Stimulated activated CD4-positive, alpha-beta T cell treated with anti-CD3 and anti-CD28 coated beads, Interleukin-4, amount 100 ng/mL, for 48 hours (primary cell): ENCODE results near the gene CTNNBIP1.
"Not testable (repeated sequence)": the region's sequence is repeated elsewhere in the genome, so short reads cannot be mapped to it uniquely, and the experiment has no call there.

ENCODE experiments used
- DNase-seq, 2 donors: peaks; one replicate each; pipeline ENCODE4 v3.0.0-alpha.2; 2020; ENCODE audit warnings: low read depth in 2 of 2

The CTNNBIP1 gene

DNA sequence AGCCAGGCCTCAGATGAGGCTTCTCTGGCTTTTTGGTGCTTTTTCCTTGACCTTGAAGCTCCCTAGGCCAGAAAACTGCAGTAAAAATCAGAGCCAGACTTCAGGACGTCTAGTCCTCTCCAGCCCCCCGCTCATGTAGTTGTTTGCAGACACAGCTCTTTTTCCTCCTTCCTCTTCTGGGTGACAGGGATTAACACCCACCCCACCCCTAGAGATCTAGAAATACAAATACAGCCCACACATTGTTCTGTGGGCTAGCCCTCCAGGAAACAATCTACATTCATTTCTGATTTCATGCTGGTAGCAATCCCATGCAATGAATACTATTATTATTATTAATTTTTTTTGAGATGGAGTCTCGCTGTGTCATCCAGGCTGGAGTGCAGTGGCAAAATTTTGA, 76.4 kb downstream of the CTNNBIP1 start:
- DNase-seq: no peak

GRCh38 chr1:9827558-9828185, 82.4 kb downstream of the CTNNBIP1 start:
- DNase-seq: no peak

DNA sequence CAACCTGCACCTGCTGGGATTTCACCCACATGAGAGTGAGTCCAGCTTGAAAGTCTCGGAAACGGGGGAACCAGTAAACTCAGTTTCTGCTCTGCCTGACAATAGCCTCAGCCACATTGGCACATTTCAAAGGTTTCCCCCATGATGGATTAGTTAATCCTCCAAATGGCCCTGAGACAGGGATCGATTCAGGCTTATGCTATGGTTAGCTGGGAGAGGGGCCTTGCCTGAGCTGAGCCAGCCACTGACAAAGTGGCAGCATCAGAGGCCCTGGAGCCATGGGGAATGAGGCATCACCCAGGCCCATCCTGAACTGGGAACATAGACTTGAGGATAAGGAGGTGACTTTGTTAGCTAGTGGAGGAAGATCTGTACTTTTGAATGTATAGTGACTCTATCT, 83.5 kb downstream of the CTNNBIP1 start:
- no peak for DNase-seq

DNA sequence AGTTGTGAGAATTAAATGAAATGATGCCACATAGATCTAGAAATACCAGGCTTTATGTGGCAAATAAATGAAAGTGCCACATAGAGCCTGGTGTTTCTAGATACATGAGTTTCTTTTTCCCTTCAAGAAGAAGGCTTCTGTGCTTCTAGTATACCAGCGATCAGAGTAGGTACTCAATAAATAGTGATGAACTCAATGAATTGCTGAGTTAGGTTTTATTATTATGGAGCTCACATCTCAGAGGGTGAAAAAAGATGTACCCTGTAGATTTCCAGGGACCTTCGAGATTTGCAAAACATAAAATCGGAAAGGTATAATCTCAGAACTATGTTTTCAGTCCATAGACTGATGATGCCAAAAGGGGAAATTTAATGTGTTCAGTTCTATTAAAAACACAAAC, 84.0 kb downstream of the CTNNBIP1 start:
- no peak for DNase-seq

- DNase-seq: no peak
Measured at GRCh38 chr1:9825093-9826074, 84.7 kb downstream of the CTNNBIP1 start.

- no peak for DNase-seq
Measured at GRCh38 chr1:9824702-9825089, 85.4 kb downstream of the CTNNBIP1 start.

DNA sequence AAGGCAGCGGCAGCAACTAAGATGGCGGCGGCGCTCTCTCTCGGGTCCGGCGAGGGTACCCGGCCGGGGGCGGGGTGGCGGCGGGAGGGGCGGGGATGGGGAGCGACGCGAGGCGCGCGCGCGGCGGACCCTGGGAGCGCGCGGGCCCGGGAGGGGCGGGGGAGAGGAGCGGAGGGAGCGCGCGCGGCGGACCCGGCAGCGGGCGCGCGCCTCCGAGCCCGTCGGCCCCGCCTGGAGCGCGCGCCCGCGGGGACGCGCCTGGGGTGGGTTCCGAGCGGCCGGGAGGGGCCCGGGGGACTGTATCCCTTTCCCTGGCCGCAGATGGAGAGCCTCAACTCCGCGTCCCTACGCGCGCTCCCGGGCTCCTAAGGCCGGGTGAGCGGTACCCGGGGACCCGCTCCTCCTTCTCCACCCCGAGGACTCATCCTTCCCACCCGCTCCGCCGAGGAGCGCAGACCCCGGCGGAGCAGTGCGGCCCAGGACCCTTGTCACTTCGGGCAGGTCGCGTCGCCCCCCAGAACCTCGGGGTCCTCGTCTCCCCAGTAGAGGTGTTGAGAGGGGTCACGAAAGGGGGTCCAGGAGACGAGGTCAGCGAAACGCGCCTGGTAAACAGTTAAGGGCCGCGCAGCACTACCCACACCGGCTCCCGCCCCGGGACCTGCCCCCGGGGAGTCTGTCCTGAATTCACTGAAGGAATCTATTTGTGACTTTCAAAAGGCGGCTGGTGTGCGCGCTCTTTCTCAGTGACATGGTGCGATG, 85.9 kb downstream of the CTNNBIP1 start, which contains the start of gene CLSTN1:
Gene CLSTN1, minus strand, starts transcription at position 23 of the 759 bp plus-strand sequence. CDS start 232 bp downstream, outside the sequence.
- peak; percentile 88 to 90 for DNase-seq

- no peak for DNase-seq
Measured at GRCh38 chr1:9823693-9823942, 86.5 kb downstream of the CTNNBIP1 start.

DNA sequence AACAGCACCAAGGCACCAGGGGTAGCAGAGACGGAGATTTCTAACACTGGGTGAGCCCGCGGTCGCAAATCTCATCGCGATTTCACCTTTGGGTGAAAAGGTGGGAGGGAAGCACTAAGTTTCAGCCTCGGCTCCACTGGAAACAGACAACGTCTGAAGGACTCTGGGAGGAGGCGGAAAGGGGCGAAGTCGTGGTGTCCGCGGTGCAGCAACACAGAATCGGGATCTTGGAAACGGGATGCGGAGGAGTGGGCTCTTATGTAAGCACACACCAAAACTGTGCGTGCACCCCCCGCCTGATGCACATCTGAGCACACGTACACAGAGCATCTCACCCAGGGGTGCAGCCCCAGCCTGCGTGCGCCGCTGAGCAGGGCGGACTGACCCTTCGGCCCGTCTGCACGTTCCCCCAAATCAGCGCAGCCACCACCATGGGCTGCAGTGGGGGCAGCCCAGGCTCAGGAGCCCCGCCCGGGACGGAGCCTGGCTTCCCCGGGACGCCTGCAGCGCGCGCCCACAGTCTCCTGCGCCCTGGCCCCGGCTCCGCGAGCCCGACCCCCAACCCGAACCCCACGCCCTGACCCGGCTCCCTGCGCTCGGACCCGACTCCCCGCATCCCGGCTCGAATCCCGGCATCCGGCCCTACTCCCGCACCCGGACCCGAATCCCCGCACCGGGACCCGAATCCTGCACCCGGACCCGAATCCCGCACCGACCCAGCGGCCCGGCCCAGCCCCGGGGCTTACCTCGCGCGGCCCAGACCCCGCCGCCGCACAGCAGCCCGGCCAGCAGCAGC, 87.0 kb downstream of the CTNNBIP1 start:
- DNase-seq: peak in 1 of 2 donors; percentile 21

- no peak for DNase-seq
Measured at GRCh38 chr1:9822490-9822889, 87.6 kb downstream of the CTNNBIP1 start.

DNA sequence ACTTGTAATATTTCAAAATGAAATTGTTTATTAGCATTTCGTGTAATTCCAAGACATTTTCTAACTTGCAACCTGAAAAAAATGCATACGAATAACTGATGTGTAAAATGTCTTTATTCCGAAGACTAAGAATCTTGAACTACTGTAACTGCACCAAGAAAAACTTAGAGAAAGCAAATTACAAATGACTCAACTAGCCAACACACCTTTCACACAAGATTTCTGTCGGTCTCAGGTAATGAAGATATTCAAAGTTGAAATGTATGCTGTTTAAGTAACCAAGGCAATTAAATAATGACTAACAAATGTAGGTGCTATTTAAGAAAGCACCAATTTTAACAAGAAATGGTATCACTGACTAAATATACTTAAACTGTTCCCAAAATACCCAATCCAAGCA, 88.4 kb downstream of the CTNNBIP1 start:
- no peak for DNase-seq

- DNase-seq: no peak
Measured at GRCh38 chr1:9820521-9820920, 89.5 kb downstream of the CTNNBIP1 start.

GRCh38 chr1:9817734-9818133, 92.3 kb downstream of the CTNNBIP1 start:
- no peak for DNase-seq

DNA sequence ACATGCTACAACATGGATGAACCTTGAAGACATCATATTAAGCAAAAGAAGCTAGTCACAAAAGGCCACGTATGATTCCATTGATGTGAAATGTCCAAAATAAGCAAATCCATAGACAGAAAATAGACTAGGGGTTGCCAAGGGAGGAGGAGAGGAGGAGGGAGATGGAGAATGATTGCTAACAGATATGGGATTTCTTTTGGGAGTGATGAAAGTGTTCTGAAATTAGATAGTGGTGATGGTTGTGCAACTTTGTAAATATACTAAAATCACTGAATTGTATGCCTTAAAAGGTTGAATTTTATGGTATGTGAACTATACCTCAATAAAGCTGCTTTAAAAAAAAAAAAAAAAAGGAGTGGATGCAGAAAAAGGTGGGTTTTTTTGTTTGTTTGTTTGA, 93.9 kb downstream of the CTNNBIP1 start:
- no peak for DNase-seq

DNA sequence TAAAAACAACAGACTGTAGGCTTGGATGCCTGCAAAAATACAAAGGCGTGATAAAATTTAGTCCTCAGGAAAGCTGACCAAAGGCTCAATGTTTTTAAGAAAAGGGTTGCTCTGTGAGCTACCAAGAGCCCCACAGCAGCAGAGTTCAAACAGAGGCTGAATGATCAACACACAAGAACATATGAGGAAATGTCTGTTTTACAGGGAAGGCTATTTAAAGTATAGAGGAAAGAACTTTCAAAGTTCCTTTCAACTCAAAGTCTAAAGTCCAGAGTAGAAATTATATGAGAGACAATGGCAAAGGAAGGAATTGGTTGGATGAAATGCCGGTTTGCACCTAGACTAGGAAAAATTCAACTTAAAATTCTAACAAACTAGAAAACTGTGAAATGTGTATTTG, 94.9 kb downstream of the CTNNBIP1 start:
- no peak for DNase-seq

- DNase-seq: no peak
Measured at GRCh38 chr1:9814619-9815018, 95.5 kb downstream of the CTNNBIP1 start.

DNA sequence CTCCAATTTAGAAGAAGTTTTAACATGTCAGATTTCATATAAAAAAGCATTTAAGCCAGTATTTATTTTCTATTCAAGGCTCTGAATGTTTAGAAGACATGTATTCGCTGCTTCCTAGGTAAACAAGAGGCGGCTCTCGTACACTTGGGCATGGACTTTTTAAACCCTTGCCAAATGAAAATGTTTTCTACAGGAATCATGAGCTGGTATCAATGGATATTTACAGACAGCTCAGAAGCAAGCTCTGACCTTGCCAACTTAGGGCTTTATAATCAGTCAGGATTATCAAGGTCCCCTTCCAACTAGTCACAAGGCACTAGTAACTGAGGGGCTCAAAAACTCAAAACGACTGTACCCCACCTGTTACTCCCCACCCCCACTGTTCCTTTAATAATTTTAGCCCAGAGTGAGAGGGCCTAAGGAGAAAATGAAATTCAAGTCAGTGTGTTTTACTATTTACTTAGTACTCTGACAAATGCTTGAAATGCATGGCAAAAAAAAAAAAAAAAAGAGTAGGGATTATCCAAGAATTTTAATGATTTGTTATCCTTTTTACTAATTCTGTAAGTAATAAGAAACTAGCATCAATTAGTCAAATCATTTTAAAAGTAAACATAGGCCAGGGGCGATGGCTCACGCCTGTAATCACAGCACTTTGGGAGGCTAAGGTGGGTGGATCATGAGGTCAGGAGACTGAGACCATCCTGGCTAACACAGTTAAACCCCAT, 98.7 kb downstream of the CTNNBIP1 start:
- no peak for DNase-seq

DNA sequence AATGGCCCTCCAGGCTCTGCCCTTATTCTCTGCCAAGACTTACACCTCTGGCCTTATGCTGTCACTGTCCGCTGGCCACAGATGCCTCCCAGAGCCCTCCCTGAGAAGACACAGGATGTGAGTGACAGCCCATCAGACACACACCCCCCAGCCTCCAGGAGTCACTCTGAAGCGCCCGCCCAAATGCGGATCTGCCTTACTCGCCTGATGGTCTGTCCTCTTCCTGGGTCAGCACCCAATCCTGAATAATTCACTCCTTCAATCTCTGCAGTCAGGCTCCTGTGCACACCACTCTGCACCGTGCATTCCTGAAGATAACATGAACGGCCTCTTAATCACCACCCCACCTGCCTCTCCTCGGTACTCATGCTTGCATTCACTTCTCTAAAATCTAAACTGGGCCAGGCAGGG, 101.0 kb downstream of the CTNNBIP1 start:
- DNase-seq: no peak

- no peak for DNase-seq
Measured at GRCh38 chr1:9808459-9808858, 101.6 kb downstream of the CTNNBIP1 start.

DNA sequence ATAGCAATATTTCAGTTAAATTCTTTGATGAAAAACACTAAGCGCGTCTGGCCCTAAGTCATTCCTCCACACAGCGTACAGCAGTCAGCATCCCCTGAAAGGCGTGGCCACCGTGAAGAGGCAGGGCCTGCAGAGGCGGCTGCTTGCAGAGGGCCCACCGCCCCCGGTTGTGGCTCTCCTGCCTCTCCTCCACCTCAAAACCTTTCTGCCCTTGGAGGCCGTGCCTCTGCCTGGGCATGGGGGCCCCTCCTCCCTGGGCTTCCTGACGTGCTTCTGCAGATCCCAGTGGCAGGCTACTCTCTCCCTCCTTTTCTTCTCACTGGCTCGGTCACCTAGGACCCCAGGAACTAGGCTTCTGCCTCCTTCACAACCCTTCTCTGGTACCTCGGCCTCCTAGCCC, 102.5 kb downstream of the CTNNBIP1 start:
- DNase-seq: no peak

DNA sequence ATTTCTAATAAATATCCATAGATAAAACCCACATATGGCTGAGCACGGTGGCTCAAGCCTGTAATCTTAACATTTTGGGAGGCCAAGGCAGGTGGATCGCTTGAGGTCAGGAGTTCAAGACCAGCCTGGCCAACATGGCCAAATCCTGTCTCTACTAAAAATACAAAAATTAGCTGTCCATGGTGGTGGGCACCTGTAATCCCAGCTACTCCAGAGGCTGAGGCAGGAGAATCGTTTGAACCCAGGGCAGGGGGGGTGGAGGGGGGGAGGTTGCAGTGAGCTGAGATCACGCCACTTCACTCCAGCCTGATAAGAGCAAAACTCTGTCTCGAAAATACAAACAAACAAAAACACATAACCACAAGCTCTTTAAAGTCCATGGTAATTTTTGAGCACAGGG, 104.1 kb downstream of the CTNNBIP1 start:
- DNase-seq: not testable (repeated sequence)
